HL-60 (cell line): Measurements from ENCODE around the gene FIBIN.

Source experiments
- CTCF ChIP-seq: IDR thresholded peaks from one replicate; pipeline ENCODE4 v1.5.1; 2011; ENCODE audit warnings: low read length, control low read depth, inconsistent platforms; ENCODE audit not compliant: insufficient read depth
- POLR2AphosphoS5 ChIP-seq: IDR thresholded peaks from 2 replicates; pipeline ENCODE4 v1.6.1; 2012; ENCODE audit warnings: low read depth

GRCh38 chr11:27022659-27023251 lies 28.8 kb downstream of the FIBIN start:
- no peak for TF ChIP-seq CTCF
- no peak for TF ChIP-seq POLR2AphosphoS5
